Measurements from ENCODE around the gene NT5DC2. TPM values are rescaled to one million over a fixed set of nuclear protein-coding genes. Genes with fewer than 3 reads are reported as not detected.

NT5DC2 gene
- total RNA-seq, 2 experiments from 2014 or later = 22.1 to 23.8 TPM

DNA sequence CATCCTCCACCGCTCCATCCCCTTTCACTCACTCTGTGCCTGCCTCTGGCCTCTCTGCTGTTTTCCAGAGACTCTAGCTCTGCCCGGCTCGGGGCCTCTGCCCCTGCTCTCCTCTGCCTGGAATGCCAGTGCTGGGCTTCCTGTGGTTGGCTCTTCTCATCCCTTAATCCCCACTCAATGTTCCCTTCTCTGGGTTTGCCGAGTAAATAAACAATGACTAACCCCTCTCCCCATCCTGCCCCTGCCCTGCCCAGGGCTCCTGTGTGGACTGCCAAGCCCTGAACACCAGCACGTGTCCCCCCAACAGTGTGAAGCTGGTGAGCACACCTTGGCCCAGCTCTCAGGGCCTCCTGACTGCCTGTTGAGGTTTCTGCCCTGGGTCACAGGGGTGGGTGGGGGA, 26.3 kb downstream of the NT5DC2 start:
- CTCF ChIA-PET = no interaction called here
- Mint-ChIP-seq H3K36me3 (ENCODE audit: low read depth) (no peaks in the 10 kb centered on the region), H3K9me3 (no peaks in the 10 kb centered on the region), H3K27ac (no peak overlapping the region), H3K4me1 (no peaks in the 10 kb centered on the region), H3K4me3 (no peak overlapping the region), H3K27me3 (no peaks in the 10 kb centered on the region)
- DNase-seq = no peak
- POLR2A ChIA-PET = no interaction called here

DNA sequence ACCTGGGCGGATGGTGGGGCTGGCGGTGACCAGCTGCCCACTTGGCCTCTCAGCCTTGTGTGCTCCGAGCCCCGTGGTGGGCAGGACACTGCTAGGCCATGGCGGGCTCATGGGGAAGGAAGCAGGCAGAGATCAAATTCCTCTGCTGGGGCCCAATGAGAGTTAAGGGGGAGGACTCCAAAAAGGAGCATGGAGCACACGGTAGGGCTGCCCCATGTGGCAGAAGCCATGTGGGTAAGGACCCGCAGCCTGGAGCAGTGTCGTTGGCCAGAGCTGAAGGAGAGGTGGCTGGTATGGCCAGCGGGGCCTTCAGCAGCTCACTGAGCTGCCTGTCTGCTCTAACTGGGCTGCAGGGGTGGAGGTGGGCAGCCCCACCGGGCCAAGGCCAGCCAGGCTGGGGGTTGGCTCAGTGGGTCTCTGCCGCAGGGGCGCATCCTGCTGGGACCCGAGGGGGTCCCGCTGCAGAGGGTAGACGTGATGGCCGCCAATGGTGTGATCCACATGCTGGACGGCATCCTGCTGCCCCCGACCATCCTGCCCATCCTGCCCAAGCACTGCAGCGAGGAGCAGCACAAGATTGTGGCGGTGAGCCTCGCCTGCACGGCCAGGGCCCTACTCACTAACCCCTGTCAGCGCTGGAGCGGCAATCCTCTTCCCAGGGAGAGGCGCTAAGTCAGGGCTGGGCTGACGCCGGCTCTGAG, 27.2 kb downstream of the NT5DC2 start:
- POLR2A ChIA-PET = no interaction called here
- Mint-ChIP-seq H3K4me3 (no peak overlapping the region), H3K27ac (no peak overlapping the region), H3K36me3 (ENCODE audit: low read depth) (no peaks in the 10 kb centered on the region), H3K27me3 (no peaks in the 10 kb centered on the region), H3K4me1 (no peaks in the 10 kb centered on the region), H3K9me3 (no peaks in the 10 kb centered on the region)
- CTCF ChIA-PET = no interaction called here
- DNase-seq = no peak

GRCh38 chr3:52504977-52505376, 28.7 kb downstream of the NT5DC2 start:
- Mint-ChIP-seq H3K27ac (no peak overlapping the region), H3K9me3 (no peaks in the 10 kb centered on the region), H3K4me1 (no peaks in the 10 kb centered on the region), H3K27me3 (no peaks in the 10 kb centered on the region), H3K36me3 (ENCODE audit: low read depth) (no peaks in the 10 kb centered on the region), H3K4me3 (no peak overlapping the region)
- ChIA-PET CTCF (interaction anchor here (1.0 kb wide), 1 partner anchor 45 kb away, joined by 3 read pairs; no protein-coding TSS in a partner anchor), POLR2A (no interaction called here)
- DNase-seq = no peak

DNA sequence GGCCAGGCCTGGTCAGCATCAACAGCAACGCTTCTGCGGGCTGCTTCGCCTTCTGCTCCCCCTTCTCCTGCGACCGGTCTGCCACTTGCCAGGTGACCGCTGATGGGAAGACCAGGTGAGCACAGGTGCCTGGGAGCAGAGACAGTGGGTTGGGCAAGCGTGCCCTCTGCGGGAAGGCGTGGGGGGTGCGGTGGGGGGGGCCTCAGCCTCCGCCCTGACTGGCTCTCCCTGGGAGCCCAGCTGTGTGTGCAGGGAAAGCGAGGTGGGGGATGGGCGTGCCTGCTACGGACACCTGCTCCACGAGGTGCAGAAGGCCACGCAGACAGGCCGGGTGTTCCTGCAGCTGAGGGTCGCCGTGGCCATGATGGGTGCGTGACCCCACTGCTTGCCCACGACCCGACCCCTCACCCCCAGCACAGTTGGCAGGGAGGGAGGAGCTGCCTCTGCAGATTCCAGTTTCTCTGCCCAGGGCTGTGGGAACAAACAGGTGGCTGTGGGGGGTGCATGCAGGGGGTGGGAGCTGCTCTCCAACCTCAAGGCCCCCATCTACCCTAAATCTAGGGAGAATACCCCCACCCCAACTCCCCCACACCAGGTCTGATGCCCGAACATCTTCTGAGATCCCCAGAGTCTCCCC, 29.8 kb downstream of the NT5DC2 start:
- ChIA-PET POLR2A (no interaction called here), CTCF (interaction anchor here (0.6 to 1.0 kb wide), 2 partner anchors 44 to 189 kb away, joined by 3 read pairs; no protein-coding TSS in a partner anchor)
- H3K36me3 Mint-ChIP-seq (ENCODE audit: low read depth) = no peaks in the 10 kb centered on the region
- no peak for DNase-seq
- H3K27me3 Mint-ChIP-seq = no peaks in the 10 kb centered on the region
- no peaks in the 10 kb centered on the region for H3K9me3 Mint-ChIP-seq
- H3K4me1 Mint-ChIP-seq = no peaks in the 10 kb centered on the region
- H3K4me3 Mint-ChIP-seq = no peak overlapping the region
- no peak overlapping the region for H3K27ac Mint-ChIP-seq

DNA sequence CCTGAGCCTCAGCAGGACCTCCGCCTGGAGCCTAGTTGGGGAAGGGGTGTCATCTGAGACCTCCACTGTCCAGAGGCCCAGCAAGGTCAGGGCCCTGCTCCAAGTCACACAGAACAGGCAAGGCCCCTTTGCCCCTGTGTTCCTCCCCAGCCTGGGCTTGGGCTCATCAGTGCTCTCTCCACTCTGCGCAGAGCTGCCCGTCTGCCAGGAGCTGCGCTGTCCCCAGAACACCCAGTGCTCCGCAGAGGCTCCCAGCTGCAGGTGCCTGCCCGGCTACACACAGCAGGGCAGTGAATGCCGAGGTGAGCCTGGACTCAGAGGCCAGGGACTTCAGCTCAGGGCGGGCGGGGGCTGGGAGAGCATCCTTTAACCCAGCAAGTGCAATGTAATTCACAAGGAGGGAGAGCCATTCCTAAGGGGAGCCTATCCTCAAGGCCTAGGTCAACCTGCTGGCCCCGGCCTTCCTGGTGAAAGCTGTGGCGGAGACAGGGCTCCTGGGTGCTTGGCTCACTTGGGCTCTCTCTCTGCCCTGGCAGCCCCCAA, 30.8 kb downstream of the NT5DC2 start:
- Mint-ChIP-seq H3K36me3 (ENCODE audit: low read depth) (no peaks in the 10 kb centered on the region), H3K9me3 (no peaks in the 10 kb centered on the region), H3K27ac (no peak overlapping the region), H3K4me3 (no peak overlapping the region), H3K27me3 (no peaks in the 10 kb centered on the region), H3K4me1 (peaks cover 1% of the 10 kb centered on the region)
- ChIA-PET POLR2A (no interaction called here), CTCF (no interaction called here)
- DNase-seq = no peak

GRCh38 chr3:52502001-52502400, 31.7 kb downstream of the NT5DC2 start:
- CTCF ChIA-PET = interaction anchor here (1.0 kb wide), 1 partner anchor 9 kb away, joined by 3 read pairs; no protein-coding TSS in a partner anchor
- Mint-ChIP-seq H3K27ac (no peak overlapping the region), H3K4me1 (peaks cover 1% of the 10 kb centered on the region), H3K4me3 (no peak overlapping the region), H3K9me3 (no peaks in the 10 kb centered on the region), H3K36me3 (ENCODE audit: low read depth) (no peaks in the 10 kb centered on the region), H3K27me3 (no peaks in the 10 kb centered on the region)
- POLR2A ChIA-PET = no interaction called here
- DNase-seq = no peak

GRCh38 chr3:52501046-52501445, 32.6 kb downstream of the NT5DC2 start:
- Mint-ChIP-seq H3K4me1 (peaks cover 1% of the 10 kb centered on the region), H3K4me3 (no peak overlapping the region), H3K27ac (no peak overlapping the region), H3K9me3 (no peaks in the 10 kb centered on the region), H3K36me3 (ENCODE audit: low read depth) (no peaks in the 10 kb centered on the region), H3K27me3 (no peaks in the 10 kb centered on the region)
- no peak for DNase-seq
- CTCF ChIA-PET = no interaction called here
- POLR2A ChIA-PET = no interaction called here

DNA sequence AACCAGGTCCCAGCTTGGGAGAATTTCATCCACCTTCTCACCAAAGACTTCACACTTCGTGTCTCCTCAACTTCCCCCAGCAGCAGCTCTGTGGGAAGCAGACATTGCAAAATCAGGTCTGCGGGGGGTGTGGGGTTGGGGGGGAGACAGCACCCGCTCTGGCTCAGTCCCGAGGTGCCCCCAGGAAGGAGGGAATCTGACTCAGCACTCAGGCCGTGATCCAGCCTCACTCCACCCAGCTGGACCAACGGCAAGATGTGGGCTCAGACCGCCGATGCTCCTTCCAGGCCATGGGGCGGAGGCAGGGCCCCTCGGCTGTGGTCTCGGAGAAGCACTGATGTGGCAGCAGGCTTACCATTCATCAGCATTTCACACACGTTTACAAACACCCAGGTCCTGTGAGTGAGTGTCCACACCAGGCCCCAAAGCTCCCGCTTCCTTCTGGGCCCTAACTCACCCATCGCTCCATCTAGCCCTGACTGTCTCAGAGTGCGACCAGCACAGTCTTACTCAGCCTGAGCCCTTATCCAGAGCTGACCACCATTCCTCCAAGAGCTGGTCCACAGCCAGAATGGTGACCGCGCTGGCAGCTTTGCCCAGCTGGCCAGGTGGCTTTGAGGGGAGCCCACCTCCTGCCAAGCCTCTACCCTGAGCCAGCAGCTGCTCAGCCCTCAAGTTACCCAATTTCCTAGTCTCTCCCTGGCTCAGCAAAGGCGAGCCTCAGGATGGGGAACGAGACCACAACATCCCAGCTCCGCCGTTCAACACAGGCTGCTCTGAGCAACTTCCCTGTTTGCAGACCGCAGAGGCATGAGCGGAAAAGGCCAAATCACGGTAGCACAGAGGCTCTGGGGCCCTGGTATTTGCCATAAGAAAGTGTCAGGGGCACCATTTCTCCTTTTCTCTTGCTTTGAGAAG, 35.3 kb downstream of the NT5DC2 start:
- no peak for DNase-seq
- no peaks in the 10 kb centered on the region for H3K9me3 Mint-ChIP-seq
- ChIA-PET CTCF (interaction anchor here (0.6 kb wide), 1 partner anchor 14 kb away, joined by 3 read pairs; no protein-coding TSS in a partner anchor), POLR2A (no interaction called here)
- peaks cover 1% of the 10 kb centered on the region for H3K4me1 Mint-ChIP-seq
- H3K4me3 Mint-ChIP-seq = no peak overlapping the region
- no peaks in the 10 kb centered on the region for H3K27me3 Mint-ChIP-seq
- H3K27ac Mint-ChIP-seq = no peak overlapping the region
- no peaks in the 10 kb centered on the region for H3K36me3 Mint-ChIP-seq (ENCODE audit: low read depth)

DNA sequence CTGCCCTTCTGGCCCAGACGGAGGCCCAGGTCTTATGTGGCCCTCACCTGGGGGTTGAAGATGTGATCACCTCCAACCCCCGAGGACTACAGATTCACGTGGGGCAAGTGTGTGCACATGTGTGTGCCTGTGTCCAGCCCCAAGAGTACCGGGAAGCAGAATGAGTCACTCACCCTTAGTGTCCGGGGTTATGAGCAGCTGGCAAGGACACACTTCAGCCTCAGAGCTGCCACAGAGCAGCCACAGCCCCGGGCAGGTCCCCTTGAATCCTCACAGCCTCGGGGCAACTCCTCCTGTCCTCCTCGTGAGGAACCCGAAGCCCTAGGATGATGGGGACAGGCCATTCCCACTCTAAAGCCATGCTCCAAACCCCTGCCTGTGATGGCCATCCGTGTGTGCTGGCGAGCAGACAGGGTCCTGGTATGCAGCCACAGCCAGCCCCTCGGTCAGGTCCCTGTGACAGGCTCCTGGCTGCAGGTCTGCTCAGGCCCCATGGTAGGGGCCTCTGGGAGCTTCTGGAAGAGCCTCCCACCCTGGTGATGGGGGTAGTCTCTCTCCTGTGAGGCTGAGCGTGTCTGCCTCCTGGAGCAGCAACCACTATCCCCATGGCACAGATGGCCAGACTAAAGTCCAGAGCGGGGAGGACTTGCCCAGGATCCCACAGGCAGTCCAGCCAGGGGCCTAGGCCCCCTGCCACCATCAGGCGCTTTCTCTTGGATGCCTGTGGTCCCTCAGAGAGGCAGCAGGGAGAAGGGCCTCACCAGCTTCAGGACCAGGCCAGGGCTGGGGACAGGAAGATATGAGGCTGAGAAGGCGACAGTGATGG, 37.7 kb downstream of the NT5DC2 start:
- Mint-ChIP-seq H3K36me3 (ENCODE audit: low read depth) (no peaks in the 10 kb centered on the region), H3K27ac (no peak overlapping the region), H3K4me3 (no peak overlapping the region), H3K9me3 (no peaks in the 10 kb centered on the region), H3K4me1 (peaks cover 1% of the 10 kb centered on the region), H3K27me3 (no peaks in the 10 kb centered on the region)
- CTCF ChIA-PET = interaction anchor here (0.6 to 1.6 kb wide), 2 partner anchors 25 to 289 kb away, joined by 3 to 6 read pairs; no protein-coding TSS in a partner anchor
- POLR2A ChIA-PET = no interaction called here
- no peak for DNase-seq

- DNase-seq = no peak
- ChIA-PET POLR2A (no interaction called here), CTCF (interaction anchor here (1.6 kb wide), 1 partner anchor 24 kb away, joined by 6 read pairs; no protein-coding TSS in a partner anchor)
- Mint-ChIP-seq H3K36me3 (ENCODE audit: low read depth) (no peaks in the 10 kb centered on the region), H3K27ac (peak within 1 kb of the TSS; percentile 54), H3K9me3 (no peaks in the 10 kb centered on the region), H3K4me3 (no peak within 1 kb of the TSS), H3K27me3 (no peaks in the 10 kb centered on the region), H3K4me1 (peaks cover 1% of the 10 kb centered on the region)
Measured at GRCh38 chr3:52494886-52495495, 38.7 kb downstream of the NT5DC2 start, which contains the start of gene STAB1. TSS of gene STAB1 (plus strand) at chr3:52495338. CDS start at chr3:52495414, 76 bp downstream.

DNA sequence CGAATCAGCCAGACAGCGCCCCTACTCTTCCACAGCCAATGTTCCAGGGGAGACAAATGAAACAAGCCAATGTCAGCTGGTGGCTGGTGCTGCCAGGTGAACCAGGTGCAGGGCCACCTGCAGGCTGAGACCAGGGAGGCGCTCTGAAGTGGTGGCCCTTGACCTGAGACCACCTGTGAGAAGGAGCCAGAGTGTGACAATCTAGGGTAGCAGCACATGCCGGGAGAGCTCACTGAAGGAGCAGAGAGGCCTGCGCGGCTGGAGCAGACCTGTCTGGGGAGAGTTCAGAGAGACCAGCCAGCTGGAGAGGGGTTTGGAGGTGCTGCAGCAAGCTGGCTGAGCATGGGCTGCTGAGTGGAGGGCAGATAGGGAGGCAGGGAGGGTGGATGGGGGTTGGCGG, 39.2 kb downstream of the NT5DC2 start:
- Mint-ChIP-seq H3K27me3 (no peaks in the 10 kb centered on the region), H3K36me3 (ENCODE audit: low read depth) (no peaks in the 10 kb centered on the region), H3K4me3 (no peak overlapping the region), H3K27ac (peak overlapping the region; percentile 54), H3K4me1 (peaks cover 1% of the 10 kb centered on the region), H3K9me3 (no peaks in the 10 kb centered on the region)
- POLR2A ChIA-PET = no interaction called here
- CTCF ChIA-PET = interaction anchor here (1.6 kb wide), 1 partner anchor 23 kb away, joined by 6 read pairs; no protein-coding TSS in a partner anchor
- no peak for DNase-seq

All from activated CD4-positive, alpha-beta T cell treated with anti-CD3 and anti-CD28 coated beads, Interleukin-2, amount 10 ng/mL, durations not matched to agents 7 days and 5 days (primary cell).